Measurements from ENCODE around the gene PLCG2.

- TF ChIP-seq EZH2phosphoT487 (conservative IDR thresholded peaks at IDR 0.05; ENCODE audit: low read length) (no peak), CTCF (IDR thresholded peaks at IDR 0.05; ENCODE audit: insufficient read depth, low read length, poor library complexity, severe bottlenecking) (no peak)
These were observed 37.3 kb downstream of the PLCG2 start for GRCh38 chr16:81816351-81816750.
